ENCODE data around the gene CSF1R. TPM values are rescaled to one million over a fixed set of nuclear protein-coding genes. Genes with fewer than 3 reads are reported as not detected.

Gene CSF1R
- total RNA-seq, 1 donor from 2014 or later: 0.65 TPM

GRCh38 chr5:150109921-150110320, 23.6 kb upstream of the CSF1R start:
- no peak for DNase-seq (ENCODE audit: low spot score)
- Mint-ChIP-seq H3K27me3 (ENCODE audit: low read depth) (no peaks in the 10 kb centered on the region), H3K4me3 (ENCODE audit: unreplicated experiment) (no peak overlapping the region), H3K4me1 (ENCODE audit: low read depth) (peaks cover 77% of the 10 kb centered on the region), H3K9me3 (ENCODE audit: low read depth) (no peaks in the 10 kb centered on the region), H3K36me3 (ENCODE audit: low read depth) (peaks cover 4% of the 10 kb centered on the region), H3K27ac (ENCODE audit: unreplicated experiment) (peak overlapping the region; percentile 24)
- no peak for TF ChIP-seq CTCF (IDR thresholded peaks at IDR 0.05)

- TF ChIP-seq CTCF (IDR thresholded peaks at IDR 0.05): no peak
- peaks cover 70% of the 10 kb centered on the region for H3K4me1 Mint-ChIP-seq (ENCODE audit: low read depth)
Measured at GRCh38 chr5:150108711-150109514, 22.6 kb upstream of the CSF1R start.

GRCh38 chr5:150107909-150108447, 21.6 kb upstream of the CSF1R start:
- TF ChIP-seq CTCF (IDR thresholded peaks at IDR 0.05): no peak
- H3K9me3 Mint-ChIP-seq (ENCODE audit: low read depth): no peaks in the 10 kb centered on the region
- no peaks in the 10 kb centered on the region for H3K27me3 Mint-ChIP-seq (ENCODE audit: low read depth)
- peak overlapping the region; percentile 81 for H3K27ac Mint-ChIP-seq (ENCODE audit: unreplicated experiment)
- no peak for DNase-seq (ENCODE audit: low spot score)
- H3K36me3 Mint-ChIP-seq (ENCODE audit: low read depth): no peaks in the 10 kb centered on the region
- peaks cover 60% of the 10 kb centered on the region for H3K4me1 Mint-ChIP-seq (ENCODE audit: low read depth)
- no peak overlapping the region for H3K4me3 Mint-ChIP-seq (ENCODE audit: unreplicated experiment)

More at GRCh38 chr5:150108711-150109514, 22.6 kb upstream of the CSF1R start:
- Mint-ChIP-seq H3K27ac (ENCODE audit: unreplicated experiment) (peak overlapping the region; percentile 81), H3K27me3 (ENCODE audit: low read depth) (no peaks in the 10 kb centered on the region), H3K9me3 (ENCODE audit: low read depth) (no peaks in the 10 kb centered on the region), H3K36me3 (ENCODE audit: low read depth) (no peaks in the 10 kb centered on the region), H3K4me3 (ENCODE audit: unreplicated experiment) (no peak overlapping the region)
- no peak for DNase-seq (ENCODE audit: low spot score)

GRCh38 chr5:150106674-150107426, 20.5 kb upstream of the CSF1R start:
- H3K4me1 Mint-ChIP-seq (ENCODE audit: low read depth): peaks cover 49% of the 10 kb centered on the region
- H3K27ac Mint-ChIP-seq (ENCODE audit: unreplicated experiment): no peak overlapping the region
- H3K36me3 Mint-ChIP-seq (ENCODE audit: low read depth): no peaks in the 10 kb centered on the region
- H3K9me3 Mint-ChIP-seq (ENCODE audit: low read depth): no peaks in the 10 kb centered on the region
- no peak for TF ChIP-seq CTCF (IDR thresholded peaks at IDR 0.05)
- H3K27me3 Mint-ChIP-seq (ENCODE audit: low read depth): no peaks in the 10 kb centered on the region
- no peak overlapping the region for H3K4me3 Mint-ChIP-seq (ENCODE audit: unreplicated experiment)
- DNase-seq (ENCODE audit: low spot score): no peak

GRCh38 chr5:150105928-150106615, 19.7 kb upstream of the CSF1R start:
- H3K27me3 Mint-ChIP-seq (ENCODE audit: low read depth): no peaks in the 10 kb centered on the region
- DNase-seq (ENCODE audit: low spot score): no peak
- no peaks in the 10 kb centered on the region for H3K9me3 Mint-ChIP-seq (ENCODE audit: low read depth)
- no peaks in the 10 kb centered on the region for H3K36me3 Mint-ChIP-seq (ENCODE audit: low read depth)
- TF ChIP-seq CTCF (IDR thresholded peaks at IDR 0.05): no peak
- H3K4me3 Mint-ChIP-seq (ENCODE audit: unreplicated experiment): no peak overlapping the region
- peaks cover 41% of the 10 kb centered on the region for H3K4me1 Mint-ChIP-seq (ENCODE audit: low read depth)
- no peak overlapping the region for H3K27ac Mint-ChIP-seq (ENCODE audit: unreplicated experiment)
